GM12878 (cell line): Measurements from ENCODE around the gene RASA4B. TPM values are rescaled to one million over a fixed set of nuclear protein-coding genes. Genes with fewer than 3 reads are reported as not detected.

ENCODE experiments used
- ATAC-seq: fragments of 200-7000 bp; cut with Tn5 transposase; 3 replicates; pipeline ENCODE4 v1.9.1; 2020; ENCODE audit warnings: mild to moderate bottlenecking, moderate library complexity
- BruUV-seq: library from RNA; stranded (reverse); fragments of 400-500 nt; replicated peaks from 2 replicates; lab custom pipeline; 2021; lab: Mats Ljungman, UMichigan
- CTCF ChIA-PET: fragments of 300-600 bp; sonication (Branson Sonifier 250); formaldehyde crosslinking; extraction: SDS; loops from one replicate; lab custom pipeline; 2021; ENCODE audit warnings: inconsistent platforms; lab: Yijun Ruan, JAX
- POLR2A ChIA-PET: fragments of 350-600 bp; formaldehyde crosslinking; extraction: SDS; loops from one replicate; lab custom pipeline; 2021; ENCODE audit warnings: inconsistent platforms; lab: Charles Lee
- RAD21 ChIA-PET: fragments of 300-600 bp; sonication (Branson Sonifier 250); formaldehyde crosslinking; loops from one replicate; lab custom pipeline; 2023; ENCODE audit warnings: antibody characterized with exemption; ENCODE audit not compliant: unreplicated experiment; lab: Charles Lee
- SMC1A ChIA-PET: fragments of 300-600 bp; sonication (Branson Sonifier 250); formaldehyde crosslinking; loops from one replicate; lab custom pipeline; 2023; ENCODE audit not compliant: unreplicated experiment, uncharacterized antibody; lab: Charles Lee
- DNase-seq: peaks from one replicate; pipeline ENCODE4 v3.0.0-alpha.2; 2011; ENCODE audit warnings: low read depth, low spot score
- FAIRE-seq: peaks from 3 replicates; lab custom pipeline; 2011; peaks lifted over from hg19 to GRCh38; lab: Jason Lieb, UNC
- H2AFZ ChIP-seq: 2 replicates; pipeline ENCODE4 v1.6.0; 2011; ENCODE audit warnings: low read depth, low read length, control low read depth; ENCODE audit not compliant: control insufficient read depth
- H3K27ac ChIP-seq: 2 replicates; pipeline ENCODE4 v1.5.1; 2011; ENCODE audit warnings: control low read depth; ENCODE audit not compliant: control insufficient read depth, insufficient read depth
- H3K27me3 ChIP-seq, 2 experiments: replicated peaks in 1 of 2; 2 replicates each; pipeline versions ENCODE4 v1.6.0 to v1.6.1; 2011; ENCODE audit warnings: low read length in 1 of 2; ENCODE audit not compliant: control insufficient read depth in 2 of 2, insufficient read depth in 2 of 2
- H3K36me3 ChIP-seq, 2 experiments: 2 replicates each; pipeline ENCODE4 v1.5.1; 2011; ENCODE audit warnings: low read length in 1 of 2; ENCODE audit not compliant: control insufficient read depth in 2 of 2, insufficient read depth in 2 of 2
- H3K4me1 ChIP-seq: 2 replicates; pipeline ENCODE4 v1.6.1; 2011; ENCODE audit warnings: mild to moderate bottlenecking, low read length, moderate library complexity, mixed read lengths; ENCODE audit not compliant: control insufficient read depth, insufficient read depth
- H3K4me2 ChIP-seq: 2 replicates; pipeline ENCODE4 v1.6.0; 2011; ENCODE audit warnings: control low read depth; ENCODE audit not compliant: control insufficient read depth, insufficient read depth
- H3K4me3 ChIP-seq: fragments of 200-600 bp; sonication (generic); 2 replicates; pipeline ENCODE4 v1.5.1; 2016
- H3K79me2 ChIP-seq: 2 replicates; pipeline ENCODE4 v1.6.0; 2011; ENCODE audit warnings: low read length; ENCODE audit not compliant: control insufficient read depth, insufficient read depth
- H3K9ac ChIP-seq: 2 replicates; pipeline ENCODE4 v1.8.0; 2011; ENCODE audit warnings: low read length, control low read depth, mixed read lengths; ENCODE audit not compliant: control insufficient read depth, insufficient read depth
- H3K9me3 ChIP-seq: replicated peaks from 3 replicates; pipeline ENCODE4 v1.5.1; 2011; ENCODE audit warnings: mild to moderate bottlenecking, low read length; ENCODE audit not compliant: control insufficient read depth, insufficient read depth
- H4K20me1 ChIP-seq: 2 replicates; pipeline ENCODE4 v1.6.0; 2011; ENCODE audit not compliant: control insufficient read depth, insufficient read depth
- CEBPB ChIP-seq, 2 experiments: fragments of 150-350 bp in 1 of 2; IDR thresholded peaks; 2 replicates each; pipeline ENCODE4 v1.6.1; 2012 to 2014; ENCODE audit warnings: low read depth in 2 of 2, low read length in 2 of 2, borderline replicate concordance in 1 of 2, inconsistent platforms in 1 of 2
- CREB1 ChIP-seq: IDR thresholded peaks from 2 replicates; pipeline ENCODE4 v1.6.1; 2012; ENCODE audit warnings: low read depth, mild to moderate bottlenecking, inconsistent platforms
- EP300 ChIP-seq, 2 experiments: fragments of 150-350 bp in 1 of 2; IDR thresholded peaks; 2 replicates each; pipeline ENCODE4 v1.6.1; 2011 to 2012; ENCODE audit warnings: low read depth in 2 of 2, low read length in 2 of 2, borderline replicate concordance in 1 of 2, improper control_type of control experiment in 1 of 2, inconsistent platforms in 1 of 2; ENCODE audit not compliant: control insufficient read depth in 1 of 2
- HDAC6 ChIP-seq: fragments of 200-600 bp; sonication (generic); IDR thresholded peaks from one replicate; pipeline ENCODE4 v1.8.0; 2017; ENCODE audit warnings: antibody characterized with exemption; ENCODE audit not compliant: unreplicated experiment
- MAX ChIP-seq: IDR thresholded peaks from 2 replicates; pipeline ENCODE4 v1.6.1; 2012; ENCODE audit warnings: low read depth, low read length, improper control_type of control experiment
- REST ChIP-seq: IDR thresholded peaks from 2 replicates; pipeline ENCODE4 v1.6.1; 2012; ENCODE audit warnings: mild to moderate bottlenecking, low read depth, low read length
- TCF12 ChIP-seq: IDR thresholded peaks from 2 replicates; pipeline ENCODE4 v1.6.1; 2011; ENCODE audit warnings: low read depth, mild to moderate bottlenecking, low read length
- WGBS: methylation state at CpG from one replicate; pipeline ENCODE4 v1.1.6; 2016; ENCODE audit warnings: low lambda C conversion rate; ENCODE audit not compliant: insufficient replicate concordance, insufficient coverage; ENCODE audit errors: missing lambda C conversion rate; 5-methylcytosine and 5-hydroxymethylcytosine counted together
- in situ Hi-C: fragments of 300-500 bp; cut with MboI; formaldehyde crosslinking; loops from 9 replicates; pipeline ENCODE4 v1.14.3; 2018; ENCODE audit warnings: mixed read lengths
- intact Hi-C: fragments of 100-400 bp; cut with micrococcal nuclease; formaldehyde crosslinking; loops from one replicate; pipeline ENCODE4 v1.14.2; 2022; ENCODE audit not compliant: unreplicated experiment
- polyA plus RNA-seq, 11 experiments: library from polyadenylated mRNA; depleted of rRNA in 4 of 11; unstranded in 6 of 11; stranded (reverse) in 5 of 11; fragments of >200 nt; fragmentation: Nextera tagmentation in 4 of 11; fragmentation: Illumina TruSeq in 1 of 11; extraction: Ambion mirVana in 4 of 11; extraction: Trizol in 1 of 11; gene quantifications; 1 replicate in 1 of 11; 2 replicates in 10 of 11; pipeline versions ENCODE4 v1.2.1 to v1.2.3, GENCODE V29; 2011 to 2016; ENCODE audit warnings: inconsistent platforms in 2 of 11, missing spikeins in 2 of 11, low read depth in 1 of 11
- total RNA-seq, 4 experiments: library from RNA; depleted of rRNA in 3 of 4; stranded (reverse); fragments of >200 nt in 3 of 4; fragmentation: Illumina TruSeq in 1 of 4; extraction: Trizol in 1 of 4; gene quantifications; 2 replicates each; pipeline versions ENCODE4 v1.2.1 to v1.2.3, GENCODE V29; 2013 to 2021

Gene RASA4B
- total and polyA plus RNA-seq, 10 of the 15 experiments (the other 5 are each of a cell fraction or from before 2014, with no cell fraction given) = 0.10 to 16.4 (median 6.4) TPM

GRCh38 chr7:102459221-102459844, 58.2 kb downstream of the RASA4B start:
- ChIA-PET POLR2A (no interaction called here), RAD21 (no interaction called here), CTCF (interaction anchor here (1.7 kb wide), 1 partner anchor 55 kb away, joined by 5 read pairs; no protein-coding TSS in a partner anchor), SMC1A (no interaction called here)
- Histone ChIP-seq H2AFZ (no peak overlapping the region), H3K9me3 (no peaks in the 10 kb centered on the region), H3K27ac (no peak overlapping the region), H3K27me3 (no peaks in the 10 kb centered on the region), H3K4me3 (no peak overlapping the region), H3K4me2 (no peak overlapping the region), H3K36me3 (peaks cover 11% of the 10 kb centered on the region in 2 experiments), H4K20me1 (no peaks in the 10 kb centered on the region), H3K79me2 (peaks cover 15% of the 10 kb centered on the region), H3K4me1 (peaks cover 5% of the 10 kb centered on the region; the same call in 1 of the 2 replicates), H3K9ac (no peak overlapping the region)
- ATAC-seq (no peak), FAIRE-seq (no peak), DNase-seq (no peak)
- no TSS peak for BruUV-seq
- intact Hi-C loops (no loop called here), in situ Hi-C loops (loop anchor here (10.0 kb wide), 1 partner anchor 55 kb away; no protein-coding TSS in a partner anchor)
- WGBS = 92% methylated on average over 23 of the region's 24 CpGs
- TF ChIP-seq MAX (no peak), REST (no peak), CREB1 (no peak), TCF12 (no peak), CEBPB (IDR thresholded peaks at IDR 0.05; ENCODE audit: borderline replicate concordance in 1 of 2, low read depth in 2 of 2, low read length in 2 of 2) (no peak), EP300 (IDR thresholded peaks at IDR 0.05; ENCODE audit: borderline replicate concordance in 1 of 2, control insufficient read depth in 1 of 2, low read depth in 2 of 2, low read length in 2 of 2) (no peak), HDAC6 (no peak)
